ENCODE data around the gene GNB1. TPM values are rescaled to one million over a fixed set of nuclear protein-coding genes. Genes with fewer than 3 reads are reported as not detected.

The GNB1 gene
- total and polyA plus RNA-seq, 10 of the 15 experiments (the other 5 are each of a cell fraction or from before 2014, with no cell fraction given), result 23.0 to 392 (median 93.9) TPM

DNA sequence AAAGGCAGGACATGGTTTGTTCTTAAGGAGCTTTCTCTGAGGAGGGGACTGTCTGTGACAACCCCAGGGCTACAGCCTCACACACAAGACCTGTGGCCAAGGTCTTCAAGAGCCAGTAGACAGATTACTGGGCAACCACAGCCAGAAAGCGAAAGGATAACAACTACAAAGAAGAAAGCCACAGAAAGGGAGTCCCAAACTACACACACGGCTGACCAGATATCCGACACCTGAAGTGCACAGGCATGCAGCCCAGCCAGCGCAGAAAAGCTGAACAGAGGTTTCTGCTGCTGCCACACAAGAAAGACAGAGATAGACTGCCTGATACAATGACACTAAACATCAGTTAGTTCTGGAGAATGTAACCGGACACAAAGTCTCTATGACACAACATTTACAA, 91.2 kb downstream of the GNB1 start (continued):
- TF ChIP-seq ZNF207 (IDR thresholded peaks at IDR 0.05; ENCODE audit: borderline replicate concordance), result no peak
- peak; percentile 68 for TF ChIP-seq TCF12 (IDR thresholded peaks at IDR 0.05; ENCODE audit: low read depth, low read length)
- TF ChIP-seq SIX5 (IDR thresholded peaks at IDR 0.05; ENCODE audit: low read depth, low read length, severe bottlenecking), result no peak
- peak; percentile 81 for TF ChIP-seq SKIL (IDR thresholded peaks at IDR 0.05; ENCODE audit: low read depth, poor library complexity, severe bottlenecking)
- no peak for TF ChIP-seq ZBED1 (IDR thresholded peaks at IDR 0.05; ENCODE audit: borderline replicate concordance)
- TF ChIP-seq NFXL1 (IDR thresholded peaks at IDR 0.05; ENCODE audit: borderline replicate concordance), result no peak
- TF ChIP-seq MYB (IDR thresholded peaks at IDR 0.05; ENCODE audit: borderline replicate concordance, low read depth, low read length), result no peak
- peak; percentile 51 for TF ChIP-seq CREM (IDR thresholded peaks at IDR 0.05; ENCODE audit: low read depth)
- TF ChIP-seq STAT1 (conservative IDR thresholded peaks at IDR 0.05), result no peak
- peak; percentile 75; the same call in 1 of the 2 replicates for TF ChIP-seq TBL1XR1 (IDR thresholded peaks at IDR 0.05; ENCODE audit: low read depth, low read length)
- TF ChIP-seq, protein P1, sequence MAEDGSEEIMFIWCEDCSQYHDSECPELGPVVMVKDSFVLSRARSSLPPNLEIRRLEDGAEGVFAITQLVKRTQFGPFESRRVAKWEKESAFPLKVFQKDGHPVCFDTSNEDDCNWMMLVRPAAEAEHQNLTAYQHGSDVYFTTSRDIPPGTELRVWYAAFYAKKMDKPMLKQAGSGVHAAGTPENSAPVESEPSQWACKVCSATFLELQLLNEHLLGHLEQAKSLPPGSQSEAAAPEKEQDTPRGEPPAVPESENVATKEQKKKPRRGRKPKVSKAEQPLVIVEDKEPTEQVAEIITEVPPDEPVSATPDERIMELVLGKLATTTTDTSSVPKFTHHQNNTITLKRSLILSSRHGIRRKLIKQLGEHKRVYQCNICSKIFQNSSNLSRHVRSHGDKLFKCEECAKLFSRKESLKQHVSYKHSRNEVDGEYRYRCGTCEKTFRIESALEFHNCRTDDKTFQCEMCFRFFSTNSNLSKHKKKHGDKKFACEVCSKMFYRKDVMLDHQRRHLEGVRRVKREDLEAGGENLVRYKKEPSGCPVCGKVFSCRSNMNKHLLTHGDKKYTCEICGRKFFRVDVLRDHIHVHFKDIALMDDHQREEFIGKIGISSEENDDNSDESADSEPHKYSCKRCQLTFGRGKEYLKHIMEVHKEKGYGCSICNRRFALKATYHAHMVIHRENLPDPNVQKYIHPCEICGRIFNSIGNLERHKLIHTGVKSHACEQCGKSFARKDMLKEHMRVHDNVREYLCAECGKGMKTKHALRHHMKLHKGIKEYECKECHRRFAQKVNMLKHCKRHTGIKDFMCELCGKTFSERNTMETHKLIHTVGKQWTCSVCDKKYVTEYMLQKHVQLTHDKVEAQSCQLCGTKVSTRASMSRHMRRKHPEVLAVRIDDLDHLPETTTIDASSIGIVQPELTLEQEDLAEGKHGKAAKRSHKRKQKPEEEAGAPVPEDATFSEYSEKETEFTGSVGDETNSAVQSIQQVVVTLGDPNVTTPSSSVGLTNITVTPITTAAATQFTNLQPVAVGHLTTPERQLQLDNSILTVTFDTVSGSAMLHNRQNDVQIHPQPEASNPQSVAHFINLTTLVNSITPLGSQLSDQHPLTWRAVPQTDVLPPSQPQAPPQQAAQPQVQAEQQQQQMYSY (CRISPR knock-in tag; IDR thresholded peaks at IDR 0.05), result no peak
- TF ChIP-seq E4F1 (IDR thresholded peaks at IDR 0.05; ENCODE audit: borderline replicate concordance, partially characterized antibody), result no peak
- TF ChIP-seq RAD21 (IDR thresholded peaks at IDR 0.05; ENCODE audit: insufficient read depth, low read depth, low read length), result 0 out of 2 replicates have a peak, but pooled peaks have one; percentile 9
- peak; percentile 32; the same call in 1 of the 2 replicates for TF ChIP-seq MTA2 (IDR thresholded peaks at IDR 0.05; ENCODE audit: low read depth)
- TF ChIP-seq, protein P2, sequence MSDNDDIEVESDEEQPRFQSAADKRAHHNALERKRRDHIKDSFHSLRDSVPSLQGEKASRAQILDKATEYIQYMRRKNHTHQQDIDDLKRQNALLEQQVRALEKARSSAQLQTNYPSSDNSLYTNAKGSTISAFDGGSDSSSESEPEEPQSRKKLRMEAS (IDR thresholded peaks at IDR 0.05; ENCODE audit: low read depth, low read length), result peak; percentile 60; the same call in 1 of the 2 replicates
- TF ChIP-seq CHD2 (IDR thresholded peaks at IDR 0.05; ENCODE audit: borderline replicate concordance, low read depth, low read length), result no peak
- no peak for TF ChIP-seq TARDBP (IDR thresholded peaks at IDR 0.05; ENCODE audit: borderline replicate concordance)
- no peak for TF ChIP-seq POLR2A (IDR thresholded peaks at IDR 0.05; ENCODE audit: low read depth, low read length)
- TF ChIP-seq BHLHE40 (IDR thresholded peaks at IDR 0.05; ENCODE audit: borderline replicate concordance in 1 of 2, low read depth in 2 of 2, low read length in 1 of 2), result peak; percentile 66 to 67
- TF ChIP-seq IRF5 (IDR thresholded peaks at IDR 0.05; ENCODE audit: borderline replicate concordance), result no peak

Measured in GM12878 (cell line).